Measurements from ENCODE around the gene PRKAR1B.
"Not testable (repeated sequence)": the region's sequence is repeated elsewhere in the genome, so short reads cannot be mapped to it uniquely, and the experiment has no call there.

Gene PRKAR1B

DNA sequence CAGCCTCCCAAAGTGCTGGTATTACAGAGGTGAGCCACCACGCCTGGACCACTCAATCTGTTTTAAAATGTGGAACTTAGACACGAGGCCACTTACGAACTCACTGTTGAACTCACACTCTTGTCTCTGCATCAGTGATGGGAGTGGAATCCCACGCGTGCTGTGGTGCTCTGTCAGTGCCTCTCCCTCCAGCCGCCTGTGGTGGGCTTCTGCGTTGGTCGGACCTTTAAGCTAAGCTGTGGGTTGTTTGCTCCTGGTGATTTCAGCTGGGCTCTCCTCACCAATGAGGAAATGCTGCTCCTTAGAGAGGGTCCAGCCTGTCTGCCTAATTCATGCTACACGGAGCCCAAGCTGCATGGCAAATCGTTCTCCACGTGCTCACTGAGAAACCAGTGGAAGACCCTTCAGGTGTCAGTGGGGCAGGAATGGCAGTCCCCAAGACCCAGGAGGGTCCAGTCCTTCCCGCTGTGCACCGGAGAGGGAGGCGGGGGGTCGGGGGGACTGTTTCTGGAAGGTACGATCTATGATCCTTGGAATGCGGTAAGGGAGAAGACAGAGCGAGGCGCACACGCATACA lies 17.9 kb upstream of the PRKAR1B start:
- Histone ChIP-seq H3K79me2 (ENCODE audit: insufficient read depth, low read length) (no peaks in the 10 kb centered on the region), H3K4me3 (ENCODE audit: low read length, poor library complexity, severe bottlenecking) (no peak overlapping the region), H3K4me1 (ENCODE audit: insufficient read depth, low read length, poor library complexity, severe bottlenecking) (no peaks in the 10 kb centered on the region), H3K9me3 (ENCODE audit: insufficient read depth, low read depth, low read length) (no peaks in the 10 kb centered on the region), H3K9me2 (replicated peaks; ENCODE audit: low read depth, low read length) (no peaks in the 10 kb centered on the region), H3K4me2 (ENCODE audit: low read depth, low read length, poor library complexity, severe bottlenecking) (no peak overlapping the region), H4K20me1 (ENCODE audit: insufficient read depth, low read length, poor library complexity, severe bottlenecking) (no peaks in the 10 kb centered on the region), H3K9ac (ENCODE audit: low read depth, low read length, poor library complexity, severe bottlenecking) (no peak overlapping the region), H3K36me3 (ENCODE audit: insufficient read depth, low read length) (peaks cover 33% of the 10 kb centered on the region; the same call in 1 of the 2 replicates), H2AFZ (ENCODE audit: low read length) (no peak overlapping the region), H3F3A (ENCODE audit: low read depth) (no peaks in the 10 kb centered on the region), H3K27me3 (ENCODE audit: insufficient read depth, low read length, poor library complexity, severe bottlenecking) (no peaks in the 10 kb centered on the region)
- TF ChIP-seq, protein P1, sequence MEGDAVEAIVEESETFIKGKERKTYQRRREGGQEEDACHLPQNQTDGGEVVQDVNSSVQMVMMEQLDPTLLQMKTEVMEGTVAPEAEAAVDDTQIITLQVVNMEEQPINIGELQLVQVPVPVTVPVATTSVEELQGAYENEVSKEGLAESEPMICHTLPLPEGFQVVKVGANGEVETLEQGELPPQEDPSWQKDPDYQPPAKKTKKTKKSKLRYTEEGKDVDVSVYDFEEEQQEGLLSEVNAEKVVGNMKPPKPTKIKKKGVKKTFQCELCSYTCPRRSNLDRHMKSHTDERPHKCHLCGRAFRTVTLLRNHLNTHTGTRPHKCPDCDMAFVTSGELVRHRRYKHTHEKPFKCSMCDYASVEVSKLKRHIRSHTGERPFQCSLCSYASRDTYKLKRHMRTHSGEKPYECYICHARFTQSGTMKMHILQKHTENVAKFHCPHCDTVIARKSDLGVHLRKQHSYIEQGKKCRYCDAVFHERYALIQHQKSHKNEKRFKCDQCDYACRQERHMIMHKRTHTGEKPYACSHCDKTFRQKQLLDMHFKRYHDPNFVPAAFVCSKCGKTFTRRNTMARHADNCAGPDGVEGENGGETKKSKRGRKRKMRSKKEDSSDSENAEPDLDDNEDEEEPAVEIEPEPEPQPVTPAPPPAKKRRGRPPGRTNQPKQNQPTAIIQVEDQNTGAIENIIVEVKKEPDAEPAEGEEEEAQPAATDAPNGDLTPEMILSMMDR (conservative IDR thresholded peaks at IDR 0.05; ENCODE audit: low read length), result no peak
- TF ChIP-seq EZH2phosphoT487 (IDR thresholded peaks at IDR 0.05; ENCODE audit: borderline replicate concordance), result no peak

DNA sequence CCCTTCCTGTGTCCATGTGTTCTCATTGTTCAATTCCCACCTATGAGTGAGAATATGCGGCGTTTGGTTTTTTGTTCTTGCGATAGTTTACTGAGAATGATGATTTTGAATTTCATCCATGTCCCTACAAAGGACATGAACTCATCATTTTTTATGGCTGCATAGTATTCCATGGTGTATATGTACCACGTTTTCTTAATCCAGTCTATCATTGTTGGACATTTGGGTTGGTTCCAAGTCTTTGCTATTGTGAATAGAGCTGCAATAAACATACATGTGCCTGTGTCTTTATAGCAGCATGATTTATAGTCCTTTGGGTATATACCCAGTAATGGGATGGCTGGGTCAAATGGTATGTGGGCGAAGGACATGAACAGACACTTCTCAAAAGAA lies 17.0 kb upstream of the PRKAR1B start:
- not testable (repeated sequence) for H2AFZ ChIP-seq (ENCODE audit: low read length); H3K9ac ChIP-seq (ENCODE audit: low read depth, low read length, poor library complexity, severe bottlenecking); H3K27me3 ChIP-seq (ENCODE audit: insufficient read depth, low read length, poor library complexity, severe bottlenecking); H3K9me2 ChIP-seq (replicated peaks; ENCODE audit: low read depth, low read length); H3K9me3 ChIP-seq (ENCODE audit: insufficient read depth, low read depth, low read length); H4K20me1 ChIP-seq (ENCODE audit: insufficient read depth, low read length, poor library complexity, severe bottlenecking); H3K79me2 ChIP-seq (ENCODE audit: insufficient read depth, low read length); H3K4me3 ChIP-seq (ENCODE audit: low read length, poor library complexity, severe bottlenecking); H3K4me1 ChIP-seq (ENCODE audit: insufficient read depth, low read length, poor library complexity, severe bottlenecking); H3K4me2 ChIP-seq (ENCODE audit: low read depth, low read length, poor library complexity, severe bottlenecking); H3F3A ChIP-seq (ENCODE audit: low read depth)
- H3K36me3 ChIP-seq (ENCODE audit: insufficient read depth, low read length), result peaks cover 36% of the 10 kb centered on the region; the same call in 1 of the 2 replicates

DNA sequence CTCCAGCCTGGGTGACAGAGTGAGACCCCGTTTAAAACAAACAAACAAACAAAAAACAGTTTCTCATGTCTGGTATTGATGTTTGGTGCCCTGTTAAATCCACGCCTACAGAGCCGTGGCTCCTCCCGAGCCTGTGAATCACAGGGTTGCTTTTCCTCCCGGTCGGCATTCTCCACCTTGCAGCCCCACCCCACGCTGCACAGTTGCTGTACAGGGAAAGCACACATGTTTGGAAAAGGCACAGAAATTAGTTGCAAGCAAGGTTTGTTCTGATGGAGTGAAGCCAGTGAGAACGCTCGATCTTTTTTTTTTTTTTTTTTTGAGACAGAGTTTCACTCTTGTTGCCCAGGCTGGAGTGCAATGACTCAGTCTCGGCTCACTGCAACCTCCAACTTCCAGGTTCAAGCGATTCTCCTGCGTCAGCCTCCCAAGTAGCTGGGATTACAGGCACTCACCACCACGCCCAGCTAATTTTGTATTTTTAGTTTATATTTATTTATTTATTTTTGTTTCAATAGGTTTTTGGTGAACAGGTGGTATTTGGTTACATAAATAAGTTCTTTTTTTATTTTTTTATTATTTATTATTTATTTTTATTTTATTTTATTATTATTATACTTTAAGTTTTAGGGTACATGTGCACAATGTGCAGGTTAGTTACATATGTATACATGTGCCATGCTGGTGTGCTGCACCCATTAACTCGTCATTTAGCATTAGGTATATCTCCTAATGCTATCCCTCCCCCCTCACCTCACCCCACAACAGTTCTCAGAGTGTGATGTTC lies 16.5 kb upstream of the PRKAR1B start:
- not testable (repeated sequence) for H3K9me3 ChIP-seq (ENCODE audit: insufficient read depth, low read depth, low read length); H3F3A ChIP-seq (ENCODE audit: low read depth); H3K79me2 ChIP-seq (ENCODE audit: insufficient read depth, low read length); H3K9ac ChIP-seq (ENCODE audit: low read depth, low read length, poor library complexity, severe bottlenecking); H3K4me2 ChIP-seq (ENCODE audit: low read depth, low read length, poor library complexity, severe bottlenecking); H3K27me3 ChIP-seq (ENCODE audit: insufficient read depth, low read length, poor library complexity, severe bottlenecking); H3K4me1 ChIP-seq (ENCODE audit: insufficient read depth, low read length, poor library complexity, severe bottlenecking); H3K9me2 ChIP-seq (replicated peaks; ENCODE audit: low read depth, low read length); H2AFZ ChIP-seq (ENCODE audit: low read length); H3K4me3 ChIP-seq (ENCODE audit: low read length, poor library complexity, severe bottlenecking); H4K20me1 ChIP-seq (ENCODE audit: insufficient read depth, low read length, poor library complexity, severe bottlenecking)
- H3K36me3 ChIP-seq (ENCODE audit: insufficient read depth, low read length), result peaks cover 36% of the 10 kb centered on the region; the same call in 1 of the 2 replicates

DNA sequence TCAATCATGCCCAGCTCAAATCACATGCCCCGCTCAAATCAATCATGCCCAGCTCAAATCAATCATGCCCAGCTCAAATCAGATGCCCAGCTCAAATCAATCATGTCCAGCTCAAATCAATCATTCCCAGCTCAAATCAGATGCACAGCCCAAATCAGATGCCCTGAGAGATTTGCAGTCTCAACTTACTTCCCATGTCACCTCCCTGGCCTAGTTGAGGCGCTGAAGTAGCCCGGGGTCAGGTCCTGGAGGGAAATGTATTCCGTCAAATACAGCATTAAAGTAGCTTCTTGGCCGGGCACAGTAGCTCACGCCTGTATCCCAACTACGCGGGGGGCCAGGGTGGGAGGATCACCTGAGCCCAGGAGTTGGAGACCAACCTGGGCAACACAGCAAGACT lies 15.7 kb upstream of the PRKAR1B start:
- Histone ChIP-seq H3K4me3 (ENCODE audit: low read length, poor library complexity, severe bottlenecking) (no peak overlapping the region), H3K9me3 (ENCODE audit: insufficient read depth, low read depth, low read length) (no peaks in the 10 kb centered on the region), H3K36me3 (ENCODE audit: insufficient read depth, low read length) (peaks cover 36% of the 10 kb centered on the region; the same call in 1 of the 2 replicates), H3K4me2 (ENCODE audit: low read depth, low read length, poor library complexity, severe bottlenecking) (no peak overlapping the region), H3F3A (ENCODE audit: low read depth) (no peaks in the 10 kb centered on the region), H3K9ac (ENCODE audit: low read depth, low read length, poor library complexity, severe bottlenecking) (no peak overlapping the region), H3K27me3 (ENCODE audit: insufficient read depth, low read length, poor library complexity, severe bottlenecking) (no peaks in the 10 kb centered on the region), H3K4me1 (ENCODE audit: insufficient read depth, low read length, poor library complexity, severe bottlenecking) (peaks cover 3% of the 10 kb centered on the region), H2AFZ (ENCODE audit: low read length) (no peak overlapping the region), H3K79me2 (ENCODE audit: insufficient read depth, low read length) (peaks cover 7% of the 10 kb centered on the region; the same call in 1 of the 2 replicates), H4K20me1 (ENCODE audit: insufficient read depth, low read length, poor library complexity, severe bottlenecking) (no peaks in the 10 kb centered on the region), H3K9me2 (replicated peaks; ENCODE audit: low read depth, low read length) (no peaks in the 10 kb centered on the region)
- no peak for TF ChIP-seq EZH2phosphoT487 (IDR thresholded peaks at IDR 0.05; ENCODE audit: borderline replicate concordance)
- TF ChIP-seq, protein P1 (conservative IDR thresholded peaks at IDR 0.05; ENCODE audit: low read length), result no peak

Data from Loucy (cell line).